K562 (cell line): ENCODE measurements around the gene MRTFB. TPM values are rescaled to one million over a fixed set of nuclear protein-coding genes. Genes with fewer than 3 reads are reported as not detected.
A peak's percentile ranks its signal among the peaks of the same experiment; 100 is the strongest.

Source experiments
- BACH1 ChIP-seq: fragments of 200-800 bp; sonication (Bioruptor generic); IDR thresholded peaks from 2 replicates; pipeline ENCODE4 v1.6.1; 2016; ENCODE audit warnings: missing genetic modification characterization, missing compliant biosample characterization
- CEBPG ChIP-seq, 3 experiments: fragments of 200-800 bp in 1 of 3; sonication (Bioruptor generic) in 1 of 3; sonication (generic) in 1 of 3; formaldehyde crosslinking in 1 of 3; IDR thresholded peaks in 2 of 3; conservative IDR thresholded peaks in 1 of 3; 2 replicates each; pipeline versions ENCODE4 v1.6.1 to v1.8.0; 2016 to 2022; ENCODE audit warnings: missing compliant biosample characterization in 2 of 3, missing genetic modification characterization in 2 of 3, mild to moderate bottlenecking in 1 of 3, missing genetic modification reagents in 1 of 3
- CHD1 ChIP-seq: fragments of 200-600 bp; sonication (generic); IDR thresholded peaks from one replicate; pipeline ENCODE4 v1.6.1; 2012; ENCODE audit warnings: mild to moderate bottlenecking, moderate library complexity, low read length, inconsistent platforms
- CTCF ChIP-seq, 3 experiments: IDR thresholded peaks in 2 of 3; conservative IDR thresholded peaks in 1 of 3; 2 replicates each; pipeline ENCODE4 v1.5.1; 2011 to 2012; ENCODE audit warnings: low read length in 3 of 3, mild to moderate bottlenecking in 3 of 3, control low read depth in 2 of 3, improper control_type of control experiment in 1 of 3, inconsistent platforms in 1 of 3, low read depth in 1 of 3, mixed read lengths in 1 of 3, moderate library complexity in 1 of 3; ENCODE audit not compliant: insufficient read depth in 2 of 3
- EP300 ChIP-seq: IDR thresholded peaks from 2 replicates; pipeline ENCODE4 v1.6.1; 2012; ENCODE audit warnings: low read length, improper control_type of control experiment
- EP400 ChIP-seq: fragments of 450-650 bp; IDR thresholded peaks from 2 replicates; pipeline ENCODE4 v1.6.1; 2017; ENCODE audit warnings: antibody characterized with exemption, mild to moderate bottlenecking, moderate library complexity
- FOXA3 ChIP-seq, 2 experiments: fragments of 450-650 bp in 1 of 2; sonication (generic) in 1 of 2; formaldehyde crosslinking; IDR thresholded peaks in 1 of 2; conservative IDR thresholded peaks in 1 of 2; 2 replicates each; pipeline versions ENCODE4 v1.4.0 to v1.8.0; 2020 to 2022; ENCODE audit warnings: mild to moderate bottlenecking in 2 of 2, missing genetic modification reagents in 1 of 2
- HNRNPUL1 ChIP-seq: fragments of 200-400 bp; formaldehyde crosslinking; IDR thresholded peaks from 2 replicates; pipeline ENCODE4 v1.6.1; 2017; ENCODE audit warnings: low read length
- ID3 ChIP-seq, 2 experiments: fragments of 250-450 bp in 1 of 2; fragments of 450-650 bp in 1 of 2; sonication (Bioruptor Pico) in 1 of 2; IDR thresholded peaks; 2 replicates each; pipeline versions ENCODE4 v1.6.1 to v1.8.0; 2016 to 2021; ENCODE audit warnings: mild to moderate bottlenecking in 2 of 2, moderate library complexity in 2 of 2, missing compliant biosample characterization in 1 of 2, missing genetic modification characterization in 1 of 2
- KLF1 ChIP-seq: fragments of 450-650 bp; IDR thresholded peaks from 2 replicates; pipeline ENCODE4 v1.6.1; 2016; ENCODE audit warnings: missing genetic modification characterization, missing compliant biosample characterization
- MED1 ChIP-seq: sonication (generic); formaldehyde crosslinking; IDR thresholded peaks from 2 replicates; pipeline ENCODE4 v1.8.1; 2023; ENCODE audit warnings: missing genetic modification reagents, borderline replicate concordance
- MNT ChIP-seq, 2 experiments: fragments of 450-650 bp; conservative IDR thresholded peaks; 2 replicates each; pipeline ENCODE4 v1.6.1; 2017; ENCODE audit warnings: mild to moderate bottlenecking in 2 of 2, moderate library complexity in 2 of 2
- NBN ChIP-seq: fragments of 450-650 bp; IDR thresholded peaks from 2 replicates; pipeline ENCODE4 v1.6.1; 2016; ENCODE audit warnings: low read depth, mild to moderate bottlenecking
- SMARCA5 ChIP-seq: fragments of 450-650 bp; IDR thresholded peaks from 2 replicates; pipeline ENCODE4 v1.6.1; 2016
- TSC22D4 ChIP-seq: fragments of 450-650 bp; IDR thresholded peaks from 2 replicates; pipeline ENCODE4 v1.6.1; 2016; ENCODE audit warnings: missing genetic modification characterization, missing biosample characterization, control low read depth
- ZNF655 ChIP-seq: fragments of 250-450 bp; sonication (Bioruptor Pico); IDR thresholded peaks from 2 replicates; pipeline ENCODE4 v1.5.0; 2021
- polyA plus RNA-seq, 8 experiments: library from polyadenylated mRNA; depleted of rRNA in 4 of 8; stranded (reverse) in 5 of 8; unstranded in 3 of 8; fragments of >200 nt; fragmentation: Nextera tagmentation in 2 of 8; fragmentation: Illumina TruSeq in 1 of 8; extraction: Ambion mirVana in 2 of 8; extraction: Trizol in 1 of 8; gene quantifications; 2 replicates each; pipeline versions ENCODE4 v1.2.1 to v1.2.3, GENCODE V29; 2011 to 2014; ENCODE audit warnings: inconsistent platforms in 1 of 8, missing spikeins in 1 of 8
- total RNA-seq, 7 experiments: library from RNA; depleted of rRNA in 6 of 7; stranded (reverse); fragments of >200 nt in 6 of 7; fragmentation: Illumina TruSeq in 2 of 7; extraction: Trizol in 2 of 7; gene quantifications; 2 replicates each; pipeline versions ENCODE4 v1.2.1 to v1.2.3, GENCODE V29; 2011 to 2021; ENCODE audit warnings: low replicate concordance in 1 of 7
- TF ChIP-seq, protein P1 (sequence below): fragments of 450-650 bp; IDR thresholded peaks from 2 replicates; pipeline ENCODE4 v1.7.0; 2016; ENCODE audit warnings: borderline replicate concordance
- TF ChIP-seq, protein P2 (sequence below): sonication (generic); formaldehyde crosslinking; IDR thresholded peaks from 2 replicates; pipeline ENCODE4 v1.9.0; 2022; ENCODE audit warnings: mild to moderate bottlenecking, missing genetic modification reagents

MRTFB gene
- total and polyA plus RNA-seq, 9 of the 15 experiments (the other 6 are each of a cell fraction or from before 2014, with no cell fraction given): 2.2 to 12.7 (median 7.0) TPM

DNA sequence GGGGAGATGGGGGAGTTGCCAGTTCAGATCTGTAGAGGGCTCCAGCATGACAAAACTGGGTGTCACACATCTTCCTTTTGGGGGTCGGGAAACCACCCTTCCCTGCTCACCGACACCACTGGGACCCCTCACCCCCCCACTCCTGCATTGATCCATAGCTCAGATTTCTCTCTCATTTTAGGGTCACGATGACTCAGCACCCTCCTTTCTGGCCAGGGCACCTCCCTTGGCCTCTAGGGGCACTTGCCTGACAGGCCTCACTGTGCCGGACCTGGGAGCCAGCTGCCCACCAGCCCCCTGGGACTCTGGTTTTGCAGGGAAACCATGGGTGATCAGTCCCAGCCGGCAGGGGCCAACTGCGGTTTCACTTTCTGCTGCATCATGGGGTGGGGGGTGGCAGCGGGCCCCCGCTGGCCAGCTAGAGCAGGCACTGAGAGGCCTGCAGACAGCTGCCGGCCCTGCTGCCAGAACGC lies 239.4 kb downstream of the MRTFB start (continued):
- TF ChIP-seq ZNF655 (CRISPR knock-in tag): no peak
- TF ChIP-seq ID3 (CRISPR knock-in tag; IDR thresholded peaks at IDR 0.05): no peak
- no peak for TF ChIP-seq ID3 (tag; IDR thresholded peaks at IDR 0.05)
- no peak for TF ChIP-seq MNT (conservative IDR thresholded peaks at IDR 0.05)
- TF ChIP-seq BACH1 (tag): 0 out of 2 replicates have a peak, but pooled peaks have one; percentile 42
- no peak for TF ChIP-seq CHD1
- no peak for TF ChIP-seq EP400
- no peak for TF ChIP-seq TSC22D4 (tag)
- no peak for TF ChIP-seq NBN
- no peak for TF ChIP-seq SMARCA5
- no peak for TF ChIP-seq MED1 (CRISPR knock-in tag)
- no peak for TF ChIP-seq FOXA3 (CRISPR knock-in tag; conservative IDR thresholded peaks at IDR 0.05 in 1 of 2, IDR thresholded peaks at IDR 0.05 in 1 of 2)
- no peak for TF ChIP-seq HNRNPUL1
- no peak for TF ChIP-seq KLF1 (tag)
- peak; percentile 21 to 34 (median 34); a peak in 3 of 6 replicates for TF ChIP-seq CTCF (IDR thresholded peaks at IDR 0.05 in 2 of 3, conservative IDR thresholded peaks at IDR 0.05 in 1 of 3; ENCODE audit: insufficient read depth in 2 of 3, low read depth in 1 of 3, low read length in 3 of 3)
- TF ChIP-seq, protein P1, sequence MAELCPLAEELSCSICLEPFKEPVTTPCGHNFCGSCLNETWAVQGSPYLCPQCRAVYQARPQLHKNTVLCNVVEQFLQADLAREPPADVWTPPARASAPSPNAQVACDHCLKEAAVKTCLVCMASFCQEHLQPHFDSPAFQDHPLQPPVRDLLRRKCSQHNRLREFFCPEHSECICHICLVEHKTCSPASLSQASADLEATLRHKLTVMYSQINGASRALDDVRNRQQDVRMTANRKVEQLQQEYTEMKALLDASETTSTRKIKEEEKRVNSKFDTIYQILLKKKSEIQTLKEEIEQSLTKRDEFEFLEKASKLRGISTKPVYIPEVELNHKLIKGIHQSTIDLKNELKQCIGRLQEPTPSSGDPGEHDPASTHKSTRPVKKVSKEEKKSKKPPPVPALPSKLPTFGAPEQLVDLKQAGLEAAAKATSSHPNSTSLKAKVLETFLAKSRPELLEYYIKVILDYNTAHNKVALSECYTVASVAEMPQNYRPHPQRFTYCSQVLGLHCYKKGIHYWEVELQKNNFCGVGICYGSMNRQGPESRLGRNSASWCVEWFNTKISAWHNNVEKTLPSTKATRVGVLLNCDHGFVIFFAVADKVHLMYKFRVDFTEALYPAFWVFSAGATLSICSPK: no peak
- TF ChIP-seq, protein P2, sequence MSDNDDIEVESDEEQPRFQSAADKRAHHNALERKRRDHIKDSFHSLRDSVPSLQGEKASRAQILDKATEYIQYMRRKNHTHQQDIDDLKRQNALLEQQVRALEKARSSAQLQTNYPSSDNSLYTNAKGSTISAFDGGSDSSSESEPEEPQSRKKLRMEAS (CRISPR knock-in tag): no peak
- TF ChIP-seq CEBPG (CRISPR knock-in tag; IDR thresholded peaks at IDR 0.05): no peak
- TF ChIP-seq CEBPG (tag; conservative IDR thresholded peaks at IDR 0.05 in 1 of 2, IDR thresholded peaks at IDR 0.05 in 1 of 2): no peak
- TF ChIP-seq EP300: 0 out of 2 replicates have a peak, but pooled peaks have one; percentile 3
